ENCODE measurements around the gene LPO. TPM values are rescaled to one million over a fixed set of nuclear protein-coding genes. Genes with fewer than 3 reads are reported as not detected.

LPO gene
- total RNA-seq (not detected), polyA plus RNA-seq (ENCODE audit: insufficient read depth, low read depth, low replicate concordance) (not detected)
- long read RNA-seq, donor 1: 0 reads
- long read RNA-seq, donor 2: 0 reads
- long read RNA-seq, donor 3: 0 reads
- long read RNA-seq, donor 4: 0 reads
- long read RNA-seq, donor 5: 0 reads
- long read RNA-seq, donor 6: 0 reads
- long read RNA-seq, donor 7: 0 reads
- long read RNA-seq, donor 8: 0 reads
- long read RNA-seq, donor 9: 0 reads
- long read RNA-seq, donor 10: 0 reads

- no peak for TF ChIP-seq CTCF (IDR thresholded peaks at IDR 0.05; ENCODE audit: borderline replicate concordance, extremely low read depth, insufficient read depth)
- DNase-seq (no peak), FAIRE-seq (no peak)
- Histone ChIP-seq H3K9ac (ENCODE audit: low read length in 3 of 3) (no peak within 1 kb of the TSS), H3K36me3 (ENCODE audit: control insufficient read depth in 2 of 3, insufficient read depth in 3 of 3, low read length in 3 of 3) (no peaks in the 10 kb centered on the region), H3K4me1 (ENCODE audit: control insufficient read depth in 2 of 3, insufficient read depth in 2 of 3, low read depth in 1 of 3, low read length in 3 of 3) (no peaks in the 10 kb centered on the region), H3K9me3 (ENCODE audit: control insufficient read depth in 2 of 3, insufficient read depth in 1 of 3, low read length in 3 of 3) (no peaks in the 10 kb centered on the region), H3K27me3 (ENCODE audit: control insufficient read depth, insufficient read depth, low read length) (no peaks in the 10 kb centered on the region), H3K27ac (ENCODE audit: low read depth in 2 of 2, low read length in 2 of 2) (no peak within 1 kb of the TSS), H3K4me3 (ENCODE audit: low read length in 3 of 3) (no peak within 1 kb of the TSS)
- intact Hi-C loops (cut with DNase I): no loop called here
Observed at GRCh38 chr17:58238147-58238634, at the start of gene LPO. Gene LPO (plus strand): TSS chr17:58238584. CDS start chr17:58242980, 4,396 bp downstream.

- intact Hi-C loops (cut with DNase I): no loop called here
- Histone ChIP-seq H3K9me3 (ENCODE audit: control insufficient read depth in 2 of 3, insufficient read depth in 1 of 3, low read length in 3 of 3) (no peaks in the 10 kb centered on the region), H3K4me3 (ENCODE audit: low read length in 3 of 3) (no peak overlapping the region), H3K36me3 (ENCODE audit: control insufficient read depth in 2 of 3, insufficient read depth in 3 of 3, low read length in 3 of 3) (no peaks in the 10 kb centered on the region), H3K27ac (ENCODE audit: low read depth in 2 of 2, low read length in 2 of 2) (no peak overlapping the region), H3K9ac (ENCODE audit: low read length in 3 of 3) (no peak overlapping the region), H3K27me3 (ENCODE audit: control insufficient read depth, insufficient read depth, low read length) (no peaks in the 10 kb centered on the region), H3K4me1 (ENCODE audit: control insufficient read depth in 2 of 3, insufficient read depth in 2 of 3, low read depth in 1 of 3, low read length in 3 of 3) (no peaks in the 10 kb centered on the region)
- no peak for FAIRE-seq
- no peak for TF ChIP-seq CTCF (IDR thresholded peaks at IDR 0.05; ENCODE audit: borderline replicate concordance, extremely low read depth, insufficient read depth)
- peak in 1 of 5 donors; percentile 85 for DNase-seq
Observed at GRCh38 chr17:58189436-58190146, 48.8 kb upstream of the LPO start.

- no peak for FAIRE-seq
- Histone ChIP-seq H3K36me3 (ENCODE audit: control insufficient read depth in 2 of 3, insufficient read depth in 3 of 3, low read length in 3 of 3) (no peaks in the 10 kb centered on the region), H3K27me3 (ENCODE audit: control insufficient read depth, insufficient read depth, low read length) (no peaks in the 10 kb centered on the region), H3K4me3 (ENCODE audit: low read length in 3 of 3) (no peak overlapping the region), H3K27ac (ENCODE audit: low read depth in 2 of 2, low read length in 2 of 2) (no peak overlapping the region), H3K9ac (ENCODE audit: low read length in 3 of 3) (no peak overlapping the region), H3K9me3 (ENCODE audit: control insufficient read depth in 2 of 3, insufficient read depth in 1 of 3, low read length in 3 of 3) (no peaks in the 10 kb centered on the region), H3K4me1 (ENCODE audit: control insufficient read depth in 2 of 3, insufficient read depth in 2 of 3, low read depth in 1 of 3, low read length in 3 of 3) (no peaks in the 10 kb centered on the region)
- intact Hi-C loops (cut with DNase I): no loop called here
- DNase-seq: no peak
- TF ChIP-seq CTCF (IDR thresholded peaks at IDR 0.05; ENCODE audit: borderline replicate concordance, extremely low read depth, insufficient read depth): no peak
Observed at GRCh38 chr17:58191241-58191896, 47.0 kb upstream of the LPO start.

All from kidney (tissue), 22 donors.